GM19372 (cell line): ENCODE measurements around the gene FAM89A.

Source experiments
- ATAC-seq: cut with Tn5 transposase; IDR thresholded peaks from one replicate; pipeline ENCODE4 v1.9.1; 2021; ENCODE audit warnings: mild to moderate bottlenecking, low read depth, moderate library complexity; ENCODE audit not compliant: unreplicated experiment

FAM89A gene

GRCh38 chr1:231040019-231040799 lies at the start of gene FAM89A:
Gene FAM89A (minus strand): TSS chr1:231040254. CDS start chr1:231040211, 43 bp downstream.
- ATAC-seq = peak; percentile 76

- no peak for ATAC-seq
Observed at GRCh38 chr1:231084353-231084752, 44.3 kb upstream of the FAM89A start.

DNA sequence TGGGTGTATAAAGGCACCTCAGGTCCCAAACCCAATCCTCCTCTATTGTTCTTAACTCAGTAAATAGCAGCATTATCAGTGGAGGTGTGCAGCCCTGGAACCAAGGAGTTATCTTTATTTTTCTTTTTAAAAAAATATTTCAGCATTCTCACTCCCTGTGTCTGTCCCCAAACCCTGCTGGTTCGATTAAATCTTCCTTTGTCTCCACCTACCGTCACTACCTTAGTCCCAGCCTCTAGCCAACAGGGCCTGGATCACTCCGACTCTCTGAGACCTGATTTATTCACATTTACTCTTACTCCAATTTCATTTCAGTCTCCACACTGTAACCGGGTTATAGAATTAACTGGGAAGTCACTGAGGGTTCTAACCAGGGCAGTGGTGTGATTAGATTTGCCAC lies 39.1 kb upstream of the FAM89A start:
- ATAC-seq = no peak

DNA sequence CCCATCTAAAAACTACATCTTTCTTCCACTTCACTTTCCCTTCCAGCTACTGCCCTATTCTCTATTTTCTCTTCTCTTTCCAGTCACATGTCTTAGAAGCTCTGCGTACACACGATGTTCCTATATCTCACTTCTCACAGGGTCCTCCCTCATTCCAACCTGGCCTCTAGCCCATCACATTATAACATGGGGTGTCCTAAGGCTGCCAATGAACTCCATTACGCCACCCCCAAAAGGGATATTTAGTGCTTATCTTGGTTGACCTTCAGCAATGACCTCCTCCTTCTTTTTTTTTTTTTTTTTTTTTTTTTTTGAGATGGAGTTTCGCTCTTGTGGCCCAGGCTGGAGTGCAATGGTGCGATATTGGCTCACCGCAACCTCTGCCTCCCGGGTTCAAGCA lies 38.2 kb upstream of the FAM89A start:
- no peak for ATAC-seq

DNA sequence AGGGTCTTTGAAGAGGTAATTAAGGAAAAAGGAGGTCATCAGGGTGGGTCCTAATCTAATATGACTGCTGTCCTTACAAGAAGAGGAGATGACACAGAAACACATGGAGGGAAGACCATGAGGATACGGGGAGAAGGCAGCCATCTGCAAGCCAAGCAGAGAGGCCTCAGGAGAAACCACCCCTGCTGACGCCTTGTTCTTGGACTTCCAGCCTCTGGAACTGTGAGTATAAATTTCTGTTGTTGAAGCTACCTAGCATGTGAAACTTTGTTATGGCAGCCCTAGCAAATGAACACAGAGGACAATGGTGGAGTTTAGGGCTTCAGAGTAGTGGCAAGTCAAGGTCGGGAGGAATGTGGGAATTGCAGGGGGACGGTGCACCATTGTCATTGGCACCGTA lies 36.7 kb upstream of the FAM89A start:
- no peak for ATAC-seq

GRCh38 chr1:231075497-231075896 lies 35.4 kb upstream of the FAM89A start:
- ATAC-seq = no peak

- no peak for ATAC-seq
Observed at GRCh38 chr1:231075020-231075419, 35.0 kb upstream of the FAM89A start.

DNA sequence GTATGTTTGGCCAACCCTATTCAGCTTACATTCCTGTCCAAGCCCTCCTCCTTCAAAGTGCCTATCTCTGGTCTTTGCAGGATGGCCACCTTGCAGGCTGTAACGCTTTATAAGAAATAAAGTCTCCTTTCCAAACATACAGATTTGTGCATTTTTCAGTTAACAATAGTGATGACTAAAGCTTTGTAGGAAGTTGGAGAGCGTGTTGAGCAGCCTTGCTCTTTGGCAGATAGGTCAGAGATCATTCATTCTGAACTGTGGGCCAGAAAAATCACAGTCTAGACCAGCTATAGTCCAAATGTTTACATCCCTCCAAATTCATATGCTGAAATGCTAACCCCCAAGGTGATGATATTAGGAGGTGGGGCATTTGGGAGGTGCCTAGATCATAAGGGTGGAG lies 34.0 kb upstream of the FAM89A start:
- no peak for ATAC-seq

DNA sequence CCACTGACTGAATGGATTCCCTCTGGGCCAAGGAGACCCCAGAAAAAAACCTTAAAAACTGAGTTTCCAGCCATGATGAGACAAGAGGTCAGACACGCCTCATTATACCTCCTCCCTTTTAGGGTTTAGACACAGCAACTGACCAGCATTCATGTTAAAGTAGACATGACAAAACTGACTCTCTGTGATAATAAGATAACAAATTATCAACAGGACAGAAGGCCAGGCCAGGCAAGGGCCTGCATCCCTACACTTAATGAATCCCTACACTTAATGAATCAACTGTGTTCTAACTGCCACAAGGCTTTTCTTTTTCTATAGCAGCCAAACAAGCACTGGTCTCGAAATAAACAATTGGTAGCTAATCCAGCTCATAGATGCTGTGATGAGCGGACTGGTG lies 33.3 kb upstream of the FAM89A start:
- ATAC-seq = no peak

DNA sequence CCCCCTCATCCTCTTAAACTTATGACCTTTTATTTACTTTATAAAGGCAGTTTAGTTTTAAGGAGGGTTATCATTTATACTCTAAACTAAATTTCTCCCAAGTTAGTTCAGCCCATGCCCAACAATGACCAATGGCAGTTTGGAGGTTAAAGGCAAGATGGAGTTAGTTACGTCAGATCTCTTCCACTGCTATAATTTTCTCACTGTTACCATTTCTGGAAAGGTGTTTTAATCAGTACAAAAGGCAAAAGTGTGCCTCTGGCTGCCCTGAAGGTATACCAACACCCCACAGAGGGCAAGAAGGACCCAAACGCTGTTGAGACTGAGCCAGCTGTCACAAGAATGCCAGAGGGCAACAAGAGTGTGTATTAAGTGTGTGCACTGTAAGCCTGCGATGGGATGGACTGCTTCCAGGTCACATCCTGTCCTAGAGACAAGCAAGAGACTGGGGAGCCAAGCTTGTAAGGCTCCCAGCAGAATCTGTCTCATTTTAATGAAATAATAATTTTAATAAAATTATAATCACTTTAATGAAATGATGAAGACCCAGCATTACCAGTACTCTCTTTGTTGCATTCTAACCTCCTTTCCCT lies 32.5 kb upstream of the FAM89A start:
- ATAC-seq = no peak

DNA sequence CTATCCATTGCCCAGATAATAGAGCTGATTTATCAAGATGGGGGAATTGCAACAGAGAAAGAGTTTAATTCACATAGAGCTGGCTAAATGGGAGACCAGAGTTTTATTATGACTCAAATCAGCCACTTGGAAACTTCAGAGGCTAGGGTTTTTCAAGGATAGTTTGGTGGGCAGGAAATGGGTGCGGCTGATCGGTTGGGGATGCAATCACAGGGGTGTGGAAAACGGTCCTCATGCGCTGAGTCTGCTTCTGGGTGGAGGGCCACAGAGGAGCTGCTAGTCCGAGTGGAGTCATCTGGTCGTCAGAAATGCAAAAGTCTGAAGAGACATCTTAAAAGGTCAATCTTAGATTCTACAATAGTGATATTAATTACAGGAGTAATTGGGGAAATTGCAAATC lies 32.0 kb upstream of the FAM89A start:
- ATAC-seq = no peak

- ATAC-seq = no peak
Observed at GRCh38 chr1:231070758-231071444, 30.8 kb upstream of the FAM89A start.

GRCh38 chr1:231069333-231069732 lies 29.3 kb upstream of the FAM89A start:
- no peak for ATAC-seq

DNA sequence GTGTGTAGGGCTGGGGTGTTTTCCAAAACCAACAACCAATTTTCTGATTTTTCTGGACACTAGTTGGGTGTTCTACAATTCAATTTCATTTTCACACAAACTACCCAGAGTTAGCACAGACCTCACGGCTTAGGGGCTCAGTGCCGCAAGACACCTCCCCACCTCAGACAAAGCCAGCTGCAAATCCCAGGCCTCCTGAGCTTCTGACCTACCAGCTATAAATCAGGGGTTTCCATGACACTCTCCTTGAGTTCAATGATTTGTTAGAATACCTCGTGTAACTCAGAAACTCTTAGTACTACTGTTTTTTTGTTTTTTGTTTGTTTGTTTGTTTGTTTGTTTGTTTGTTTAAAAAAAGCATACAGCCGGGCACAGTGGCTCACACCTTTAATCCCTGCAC lies 28.7 kb upstream of the FAM89A start:
- no peak for ATAC-seq

DNA sequence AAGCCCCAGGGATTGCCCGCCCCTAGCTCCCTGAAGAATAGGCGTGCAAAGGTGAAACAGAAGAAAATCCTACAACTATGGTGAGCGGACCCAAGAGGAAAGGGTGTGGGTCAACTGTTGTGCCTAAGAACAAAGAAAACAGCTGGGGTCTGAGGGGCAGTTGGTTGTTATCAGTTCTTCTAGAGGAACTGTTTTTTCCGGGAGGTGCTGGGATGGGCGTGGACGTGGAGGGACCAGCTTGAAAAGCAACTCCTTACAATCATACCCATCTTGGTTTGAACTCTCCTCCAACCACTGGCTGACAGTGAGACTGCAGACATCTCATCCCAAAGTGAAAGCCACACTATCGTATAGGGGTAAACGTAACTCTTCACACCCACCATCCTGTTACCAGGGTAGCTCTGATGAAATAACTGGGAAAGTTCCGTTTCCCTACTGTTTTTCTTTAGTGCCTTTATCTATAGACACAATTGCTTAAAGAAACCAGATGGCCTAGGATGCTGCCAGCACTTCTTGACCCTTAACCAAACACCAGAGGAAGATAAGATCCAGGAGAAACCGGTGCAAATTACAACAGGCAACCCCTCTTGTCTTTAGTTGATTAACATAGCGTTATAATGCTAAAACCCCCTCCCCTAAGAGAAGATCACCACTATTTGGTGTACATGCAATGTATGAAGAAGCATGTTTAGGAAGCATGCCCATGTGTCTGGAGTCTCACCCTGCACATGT lies 25.6 kb upstream of the FAM89A start:
- no peak for ATAC-seq

DNA sequence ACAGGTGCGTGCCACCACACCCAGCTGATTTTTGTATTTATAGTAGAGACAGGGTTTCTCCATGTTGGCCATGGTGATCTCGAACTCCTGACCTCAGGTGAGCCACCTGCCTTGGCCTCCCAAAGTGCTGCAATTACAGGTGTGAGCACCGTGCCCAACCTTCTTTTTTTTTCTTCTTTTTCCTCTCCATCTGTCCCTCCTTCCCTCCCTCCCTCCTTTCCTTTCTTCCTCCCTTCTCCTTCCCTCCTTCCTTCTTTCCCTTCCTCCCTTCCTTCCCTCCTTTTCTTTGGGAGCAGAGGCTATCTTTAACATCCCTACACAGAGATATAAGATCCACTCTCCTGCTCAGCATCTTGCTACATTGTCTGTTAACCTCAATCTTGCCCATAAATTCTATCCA lies 24.4 kb upstream of the FAM89A start:
- ATAC-seq = no peak

DNA sequence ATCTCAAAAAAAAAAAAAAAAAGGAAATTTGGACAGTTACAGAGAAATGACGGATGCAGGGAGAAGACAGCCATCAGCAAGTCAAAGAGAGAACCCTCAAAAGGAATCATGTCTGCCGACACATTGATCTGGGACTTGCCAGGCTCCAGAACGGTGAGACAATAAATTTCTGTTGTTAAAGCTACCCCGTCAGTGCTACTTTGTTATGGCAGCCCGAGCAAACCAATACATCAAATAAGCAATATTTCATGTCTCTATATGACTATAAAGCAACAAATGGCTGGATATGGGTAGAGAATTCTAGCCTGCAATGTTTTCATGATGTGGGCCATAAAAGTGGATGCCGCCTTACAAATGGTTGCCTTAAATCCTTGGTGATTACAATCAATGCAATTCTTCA lies 23.3 kb upstream of the FAM89A start:
- ATAC-seq = no peak

- ATAC-seq = no peak
Observed at GRCh38 chr1:231062500-231063270, 22.6 kb upstream of the FAM89A start.

DNA sequence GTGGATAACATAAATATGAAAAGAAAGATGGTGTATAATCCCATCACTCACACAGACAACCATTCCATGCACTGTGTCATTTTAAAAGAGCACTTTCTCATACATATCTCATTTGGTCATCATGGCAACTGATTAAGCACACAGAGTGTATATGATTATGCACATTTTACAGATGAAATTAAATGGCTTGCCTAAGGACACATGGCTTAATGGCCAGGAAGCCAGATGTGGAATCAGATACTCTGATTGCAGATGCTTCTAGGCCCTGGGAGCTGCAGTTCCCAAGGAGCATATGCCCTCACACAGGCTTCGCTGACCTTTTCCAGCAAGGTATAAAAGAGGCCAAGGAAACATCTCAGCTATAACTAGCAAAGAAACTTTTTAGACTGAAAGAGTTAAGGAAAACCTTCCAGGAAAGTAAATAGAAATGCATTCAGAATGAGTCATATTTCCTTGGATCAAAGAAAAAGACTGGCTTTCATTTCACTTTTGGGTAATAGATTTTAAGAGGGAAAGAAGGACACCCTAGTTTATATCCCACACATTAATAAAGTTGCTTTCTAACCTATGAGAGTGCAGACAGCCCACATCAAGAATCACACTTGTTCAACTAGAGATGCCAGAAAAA lies 19.6 kb upstream of the FAM89A start:
- no peak for ATAC-seq
